Limb (tissue), 2 donors: ENCODE data around the gene MSL2.
"Not testable (repeated sequence)": the region's sequence is repeated elsewhere in the genome, so short reads cannot be mapped to it uniquely, and the experiment has no call there.

Source experiments
- DNase-seq, 2 donors: peaks; one replicate each; pipeline ENCODE4 v3.0.0-alpha.2; 2016; ENCODE audit errors: extremely low spot score in 2 of 2

MSL2 gene

DNA sequence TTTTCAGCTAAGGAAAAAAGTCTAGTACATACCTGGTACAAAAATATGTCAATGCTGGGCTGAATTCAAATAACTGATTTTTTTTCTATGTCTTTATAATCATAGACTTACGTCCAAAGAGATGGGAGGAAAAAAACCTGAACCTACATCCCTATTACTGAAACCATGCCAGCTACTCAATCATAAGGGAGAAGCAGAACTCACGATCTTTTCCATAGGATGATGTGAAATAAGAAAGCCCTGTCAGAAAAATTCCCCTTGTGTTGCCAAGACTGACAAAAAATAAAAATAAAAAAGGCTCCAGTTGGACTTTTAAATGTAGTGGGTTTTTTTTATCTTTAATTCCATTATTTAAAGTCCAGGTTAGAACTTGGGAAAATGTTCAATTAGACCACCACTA, 3.3 kb downstream of the MSL2 start:
- DNase-seq: no peak

DNA sequence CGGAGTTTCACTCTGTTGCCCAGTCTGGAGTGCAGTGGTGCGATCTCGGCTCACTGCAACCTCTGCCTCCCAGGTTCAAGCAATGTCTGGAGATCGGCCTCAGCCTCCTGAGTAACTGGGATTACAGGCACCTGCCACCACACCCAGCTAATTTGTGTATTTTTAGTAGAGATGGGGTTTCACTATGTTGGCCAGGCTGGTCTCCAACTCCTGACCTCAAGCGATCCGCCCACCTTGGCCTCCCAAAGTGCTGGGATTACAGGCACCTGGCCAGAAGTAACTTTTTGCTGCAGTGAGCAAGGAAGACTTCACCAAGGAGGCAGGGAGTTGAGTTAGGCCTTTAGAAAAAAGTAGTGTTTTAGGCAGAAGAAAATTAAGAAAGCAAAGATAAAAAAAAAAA, 3.9 kb downstream of the MSL2 start:
- DNase-seq: not testable (repeated sequence)

DNA sequence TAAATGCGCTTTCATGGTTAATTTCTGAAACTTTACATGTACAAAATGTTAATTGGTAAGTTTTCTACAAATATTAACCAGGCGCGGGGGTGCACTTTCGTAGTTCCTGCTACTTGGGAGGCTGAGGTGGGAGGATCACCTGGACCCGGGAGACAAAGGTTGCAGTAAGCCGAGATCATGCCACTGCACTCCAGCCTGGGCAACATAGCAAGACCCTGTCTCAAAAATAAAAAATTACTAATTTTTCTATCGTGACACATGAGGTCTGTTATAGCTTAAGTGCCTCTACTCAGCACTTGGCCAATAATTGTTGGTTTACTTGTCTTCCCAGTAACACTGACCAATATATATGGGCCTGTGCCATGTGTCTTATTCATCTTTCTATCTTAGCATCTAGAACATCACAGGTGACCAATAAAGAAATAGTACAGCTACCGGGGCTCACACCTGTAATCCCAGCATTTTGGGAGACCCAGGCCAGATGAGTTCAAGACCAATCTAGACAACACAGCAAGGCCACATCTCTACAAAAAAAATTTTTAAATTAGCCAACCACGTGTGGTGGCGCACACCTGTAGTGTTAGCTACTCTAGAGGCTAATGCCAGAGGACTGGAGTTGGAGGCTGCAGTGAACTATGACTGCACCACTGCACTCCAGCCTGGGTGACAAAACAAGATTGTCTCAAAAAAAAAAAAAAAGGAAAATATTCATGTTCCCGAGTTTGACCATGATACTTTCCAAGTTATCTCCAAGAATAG, 6.1 kb downstream of the MSL2 start:
- no peak for DNase-seq

DNA sequence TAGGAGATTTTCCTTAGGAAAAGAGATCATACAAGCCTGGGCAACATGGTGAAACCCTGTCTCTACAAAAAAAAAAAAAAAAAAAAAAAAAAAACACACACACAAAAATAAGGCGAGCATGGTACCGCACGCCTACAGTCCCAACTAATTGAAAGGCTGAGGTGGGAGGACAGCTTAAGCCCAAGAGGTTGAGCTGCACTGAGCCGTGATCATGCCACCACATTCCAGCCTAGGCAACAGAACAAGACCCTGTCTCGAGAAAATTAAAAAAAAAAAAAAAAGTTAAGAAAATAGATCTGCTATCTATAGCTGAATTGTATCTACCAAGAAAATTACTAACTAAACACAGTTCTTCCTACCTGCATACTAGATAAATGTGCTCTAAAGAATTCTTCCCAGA, 7.1 kb downstream of the MSL2 start:
- DNase-seq: no peak

DNA sequence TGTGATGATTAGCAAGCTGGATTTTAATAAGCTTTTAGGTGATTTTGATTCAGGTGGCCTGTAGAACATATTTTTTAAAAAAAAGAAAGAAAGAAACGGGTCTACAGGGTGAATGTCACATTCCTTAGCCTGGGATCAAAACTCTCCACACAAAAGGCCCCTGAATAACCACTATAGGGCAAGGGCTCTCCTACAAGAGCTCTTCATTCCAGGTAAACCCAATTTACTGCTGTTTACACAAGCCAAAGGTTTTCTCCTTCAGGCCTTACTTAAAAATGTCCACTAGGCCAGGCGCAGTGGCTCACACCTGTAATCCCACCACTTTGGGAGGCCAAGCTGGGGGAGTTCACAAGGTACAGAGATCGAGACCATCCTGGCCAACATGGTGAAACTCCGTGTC, 8.3 kb downstream of the MSL2 start:
- DNase-seq: no peak

DNA sequence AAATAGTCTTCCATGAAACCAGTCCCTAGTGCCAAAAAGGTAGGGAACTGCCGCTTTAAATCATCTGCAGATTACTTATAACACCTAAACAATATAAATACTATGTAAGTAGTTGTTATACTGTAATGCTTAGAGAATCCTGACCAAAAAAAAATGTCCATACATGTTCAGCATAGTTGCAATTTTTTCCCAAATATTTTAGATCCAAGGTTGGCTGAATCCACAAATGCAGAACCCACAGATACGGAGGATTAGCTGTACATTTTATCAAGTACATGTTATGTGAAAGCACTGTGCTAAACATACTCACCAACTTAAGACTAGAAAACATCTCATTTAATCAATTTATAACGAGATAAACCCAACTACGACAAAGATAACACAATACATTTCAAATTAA, 9.3 kb downstream of the MSL2 start:
- no peak for DNase-seq

DNA sequence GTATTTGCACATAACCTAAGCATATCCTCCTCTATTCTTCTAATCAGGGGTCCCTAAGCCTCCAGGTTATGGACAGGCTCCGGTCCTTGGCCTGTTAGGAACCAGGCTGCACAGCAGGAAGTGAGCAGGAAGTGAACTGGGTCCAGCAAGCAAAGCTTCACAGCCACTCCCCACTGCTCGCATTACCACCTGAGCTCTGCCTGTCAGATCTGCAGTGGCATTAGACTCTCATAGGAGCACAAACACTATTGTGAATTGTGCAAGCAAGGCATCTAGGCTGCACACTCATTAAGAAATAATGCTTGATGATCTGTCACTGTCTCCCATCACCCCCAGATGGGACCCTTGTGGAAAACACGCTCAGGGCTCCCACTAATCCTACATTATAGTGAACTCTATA, 9.8 kb downstream of the MSL2 start:
- DNase-seq: no peak

DNA sequence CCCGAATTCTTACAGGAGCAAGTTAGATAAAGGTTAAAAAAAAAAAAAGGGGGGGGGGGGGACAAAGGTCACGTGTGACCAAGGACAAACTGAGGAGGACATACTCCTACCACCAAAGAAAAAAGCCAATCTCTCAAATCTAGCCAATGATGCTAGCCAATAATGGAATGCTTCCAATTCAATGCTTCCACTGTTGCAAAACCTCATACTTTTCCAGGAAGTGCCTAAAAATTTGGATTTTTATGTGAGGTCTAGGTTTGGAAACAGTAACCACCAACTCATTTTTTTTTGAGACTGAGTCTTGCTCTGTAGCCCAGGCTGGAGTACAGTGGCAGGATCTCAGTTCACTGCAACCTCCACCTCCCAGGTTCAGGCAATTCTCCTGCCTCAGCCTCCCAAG, 11.4 kb downstream of the MSL2 start:
- no peak for DNase-seq

DNA sequence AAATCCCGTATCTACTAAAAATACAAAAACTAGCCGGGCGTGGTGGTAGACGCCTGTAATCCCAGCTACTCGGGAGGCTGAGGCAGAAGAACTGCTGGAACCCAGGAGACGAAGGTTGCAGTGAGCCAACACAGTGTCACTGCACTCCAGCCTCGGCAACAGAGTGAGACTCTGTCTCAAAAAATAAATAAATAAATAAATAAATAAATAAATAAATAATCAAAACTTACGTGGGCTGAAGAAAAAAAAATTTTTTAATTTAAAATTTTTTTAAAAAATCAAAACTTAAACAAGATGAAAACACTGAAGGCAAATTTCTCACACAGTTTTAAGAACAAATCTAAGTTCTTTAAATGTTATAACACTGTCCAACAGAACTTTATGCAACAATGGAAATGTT, 14.4 kb downstream of the MSL2 start:
- DNase-seq: no peak

DNA sequence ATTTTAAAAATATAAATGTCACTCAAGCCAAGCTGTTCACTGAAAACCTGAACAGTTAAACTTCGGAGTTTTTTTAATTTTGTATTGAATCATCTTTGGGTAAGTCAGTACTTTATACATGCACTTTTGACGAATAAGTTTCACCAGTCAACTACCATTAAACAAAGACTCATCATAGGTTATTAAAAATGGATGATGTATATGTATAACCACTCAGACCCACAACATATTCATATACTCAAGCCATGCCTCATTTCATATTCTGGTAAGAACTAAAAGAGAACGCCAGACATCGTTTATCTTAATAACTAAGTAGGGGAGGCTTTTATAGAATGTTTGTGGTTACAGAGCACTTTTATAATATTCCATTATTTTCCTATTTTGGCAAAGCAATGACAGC, 18.3 kb downstream of the MSL2 start:
- DNase-seq: no peak

DNA sequence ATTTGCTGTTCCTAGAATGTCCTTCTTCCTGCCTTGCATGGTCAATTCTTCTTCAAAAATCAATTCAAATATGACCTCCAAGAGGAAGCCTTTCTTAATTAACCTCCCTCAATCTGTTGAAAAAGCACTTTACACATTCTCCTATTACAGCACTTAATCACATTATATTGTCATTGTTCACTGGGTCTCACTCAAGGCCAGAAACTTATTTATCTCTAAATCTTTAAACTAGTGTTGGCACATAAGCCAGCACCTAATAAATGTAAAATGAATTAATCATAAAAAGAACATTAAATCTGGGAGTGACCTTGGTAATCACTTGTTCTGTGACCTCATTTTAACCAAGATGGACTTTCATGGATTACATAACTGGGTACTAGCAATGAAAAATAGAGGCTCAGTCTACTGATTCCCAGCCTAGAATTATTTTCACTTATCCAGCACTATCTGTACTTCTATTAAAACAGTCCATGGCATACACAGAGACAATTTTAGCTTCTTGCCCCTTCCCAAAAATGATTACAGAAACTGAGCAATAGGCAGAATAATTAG, 22.1 kb downstream of the MSL2 start:
- DNase-seq: no peak

DNA sequence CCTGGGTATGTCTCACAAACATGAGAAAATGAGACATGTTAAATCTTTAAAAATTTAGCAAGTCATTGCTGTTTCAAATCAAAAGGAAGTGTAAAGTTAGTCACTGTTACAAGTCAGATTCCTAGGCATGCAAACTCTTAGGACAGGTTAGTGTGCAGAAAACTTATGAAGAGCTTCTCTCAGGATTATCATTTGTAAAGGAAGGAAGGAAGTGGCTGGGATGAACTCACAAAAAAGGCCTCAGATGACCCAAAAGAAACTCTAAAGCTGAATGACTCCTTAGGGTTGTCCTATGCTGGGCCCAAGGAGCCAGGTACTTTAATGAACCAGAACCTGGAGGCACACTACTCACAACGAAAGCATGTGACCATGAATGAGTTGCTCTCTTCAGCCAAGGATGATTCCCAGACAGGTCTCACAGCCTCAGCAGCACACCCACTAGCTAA, 25.0 kb downstream of the MSL2 start:
- no peak for DNase-seq

DNA sequence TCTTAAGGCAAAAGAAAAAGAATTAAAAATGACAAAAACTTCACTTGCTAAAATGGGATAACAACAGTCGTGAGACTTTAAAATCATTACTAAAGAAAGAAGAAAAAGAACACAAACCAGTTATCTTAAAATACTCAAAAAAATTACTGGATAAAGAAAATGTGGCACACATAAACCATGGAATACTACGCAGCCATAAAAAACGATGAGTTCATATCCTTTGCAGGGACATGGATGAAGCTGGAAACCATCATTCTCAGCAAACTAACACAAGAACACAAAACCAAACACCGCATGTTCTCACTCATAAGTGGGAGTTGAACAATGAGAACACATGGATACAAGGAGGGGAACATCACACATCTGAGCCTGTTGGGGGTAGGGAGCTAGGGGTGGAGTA, 27.9 kb downstream of the MSL2 start:
- not testable (repeated sequence) for DNase-seq

DNA sequence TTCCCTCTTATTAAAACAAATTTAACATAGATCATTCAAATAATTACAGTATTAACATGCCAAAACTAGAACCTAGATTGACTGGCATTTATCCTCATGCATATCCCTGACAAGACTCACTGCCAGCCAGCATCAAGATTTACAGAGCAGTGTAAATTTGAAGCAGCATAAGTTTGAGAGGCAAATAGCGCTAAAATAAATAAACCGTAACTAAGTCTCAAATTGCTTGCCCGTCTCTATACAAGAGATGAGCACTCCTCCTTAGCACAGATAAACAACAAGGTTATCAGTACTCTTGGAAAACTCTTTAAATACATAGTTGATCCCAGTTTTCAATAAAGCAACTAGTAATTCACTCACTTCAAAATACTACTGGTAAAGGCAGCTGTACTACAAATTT, 29.6 kb downstream of the MSL2 start:
- DNase-seq: no peak

DNA sequence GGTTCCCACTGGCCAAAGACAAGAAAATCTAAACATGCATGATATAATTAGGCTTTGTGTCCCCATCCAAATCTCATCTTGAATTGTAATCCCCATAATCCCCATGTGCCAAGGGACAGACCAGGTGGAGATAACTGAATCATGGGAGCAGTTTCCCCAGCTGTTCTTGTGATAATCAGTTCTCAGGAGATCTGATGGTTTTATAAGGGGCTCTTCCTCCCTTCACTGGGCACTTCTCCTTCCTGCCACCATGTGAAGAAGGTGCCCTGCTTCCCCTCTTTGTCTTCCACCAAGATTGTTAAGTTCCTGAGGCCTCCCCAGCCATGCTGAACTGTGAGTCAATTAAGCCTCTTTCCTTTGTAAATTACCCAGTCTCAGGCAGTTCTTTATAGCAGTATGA, 32.5 kb downstream of the MSL2 start:
- DNase-seq: not testable (repeated sequence)

DNA sequence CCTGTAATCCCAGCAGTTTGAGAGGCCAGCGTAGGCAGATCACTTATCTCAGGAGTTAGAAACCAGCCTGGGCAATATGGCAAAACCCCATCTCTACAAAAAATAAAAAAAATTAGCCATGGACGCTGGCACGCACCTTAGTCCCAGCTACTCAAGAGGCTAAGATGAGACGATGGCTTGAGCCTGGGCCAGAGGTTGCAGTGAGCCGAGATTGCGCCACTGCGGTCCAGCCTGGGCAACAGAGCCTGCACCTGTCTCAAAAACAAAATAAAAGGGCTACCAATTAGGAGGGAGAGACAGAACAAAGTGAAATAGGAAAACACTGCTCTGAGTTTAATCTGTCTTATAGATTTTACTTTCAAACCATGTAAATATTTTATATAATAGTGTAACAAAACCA, 33.8 kb downstream of the MSL2 start:
- no peak for DNase-seq

DNA sequence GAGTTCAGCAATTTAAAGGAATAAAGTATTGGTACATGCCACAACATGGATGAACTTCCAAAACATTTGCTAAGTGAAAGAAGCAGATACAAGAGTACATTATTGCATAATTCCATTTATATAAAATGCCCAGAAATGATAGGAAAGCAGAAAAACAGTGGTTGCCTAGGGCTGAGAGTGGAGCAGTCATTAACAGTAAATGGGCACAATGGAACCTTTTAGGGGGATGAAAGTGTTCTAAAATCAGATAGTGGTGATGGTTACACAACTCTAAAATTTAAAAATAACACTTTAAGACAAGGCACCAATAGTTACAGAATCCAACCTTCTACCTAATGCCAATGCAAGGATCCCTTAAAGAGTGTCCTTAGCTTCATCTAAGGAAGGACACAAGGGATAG, 34.6 kb downstream of the MSL2 start:
- no peak for DNase-seq

DNA sequence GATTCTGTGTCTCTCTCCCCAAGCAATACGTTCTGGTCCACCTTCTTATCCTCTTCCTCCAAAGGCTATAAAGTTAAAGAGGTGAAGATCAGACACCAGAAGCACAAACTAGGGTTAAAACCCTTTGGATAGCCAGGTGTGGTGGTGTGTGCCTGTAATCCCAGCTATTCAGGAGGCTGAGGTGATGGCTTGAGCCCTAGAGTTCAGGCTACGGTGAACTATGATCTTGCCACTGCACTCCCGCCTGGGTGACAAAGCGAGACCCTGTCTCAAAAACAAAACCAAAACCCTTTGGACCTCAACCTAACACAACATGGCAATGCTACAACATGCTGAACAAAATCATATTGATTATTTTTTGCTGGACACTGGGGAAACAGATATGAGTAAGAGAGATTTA, 43.2 kb downstream of the MSL2 start:
- DNase-seq: no peak

DNA sequence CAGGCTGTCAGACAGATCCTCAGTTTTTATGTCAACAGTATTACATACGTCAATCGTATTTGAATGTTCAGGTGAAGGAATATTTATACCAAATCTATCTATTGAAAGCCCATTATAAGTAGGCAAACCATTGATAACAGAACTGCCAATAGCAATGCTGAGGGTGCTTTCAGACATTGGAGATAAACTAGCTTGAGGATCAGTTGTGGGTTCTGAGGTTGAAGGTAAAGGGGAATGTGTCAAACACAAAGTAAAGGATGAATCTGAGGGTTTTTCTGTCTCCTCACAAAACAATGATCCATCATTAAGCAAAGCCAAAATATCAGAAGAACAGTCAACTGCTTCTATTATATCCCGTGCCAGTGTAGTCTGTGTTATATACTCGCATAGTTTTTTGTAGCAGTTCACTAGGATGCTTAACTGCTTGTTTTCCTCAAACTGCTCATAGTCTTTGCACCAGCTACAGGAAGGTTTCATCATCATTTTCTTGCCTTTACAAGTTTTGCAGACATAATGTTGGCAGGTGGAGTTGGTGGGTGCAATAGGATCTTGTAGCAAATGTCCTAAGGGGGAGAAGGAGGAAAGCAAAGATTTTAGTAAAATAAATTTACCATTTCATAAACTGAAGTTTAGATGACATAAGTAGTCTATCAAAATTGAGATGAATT, 43.8 kb downstream of the MSL2 start:
- no peak for DNase-seq

DNA sequence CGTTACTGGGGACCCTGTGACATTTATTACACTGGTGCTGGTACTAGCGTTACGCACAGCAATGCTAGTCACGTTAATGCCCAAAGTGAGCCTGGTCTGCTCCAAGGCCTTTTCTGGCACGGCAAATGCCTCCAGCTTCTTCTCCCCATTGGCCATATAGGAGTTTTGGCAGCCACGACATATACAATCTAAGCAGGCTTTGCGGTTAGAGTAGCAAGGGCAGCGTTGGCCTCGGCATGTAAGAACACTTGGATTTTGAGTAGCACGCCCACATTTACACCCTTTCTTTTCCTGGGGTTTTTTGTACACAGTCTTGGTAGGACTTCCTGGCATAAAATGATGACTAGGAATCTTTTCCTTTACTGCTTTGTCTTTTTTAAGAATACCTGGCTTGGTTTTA, 44.9 kb downstream of the MSL2 start:
- no peak for DNase-seq

DNA sequence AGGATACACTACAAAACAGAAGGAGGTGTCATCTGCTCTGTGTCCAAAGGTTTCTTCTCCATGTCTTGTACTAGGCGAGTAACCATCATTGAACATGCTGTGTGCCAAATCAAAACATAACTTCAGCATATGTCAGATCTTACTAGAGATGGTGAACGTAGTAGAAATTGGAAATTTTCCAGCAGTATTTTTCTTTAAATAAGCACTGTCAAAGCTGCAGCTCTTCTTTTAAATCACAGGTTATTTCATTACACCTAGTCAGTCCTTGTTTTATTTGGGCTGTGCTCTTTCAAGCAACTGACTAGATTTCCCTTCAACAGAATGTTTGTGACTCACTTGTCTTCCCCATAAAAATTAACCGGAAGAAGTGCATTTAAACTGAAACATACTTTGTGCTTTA, 46.5 kb downstream of the MSL2 start:
- DNase-seq: no peak

DNA sequence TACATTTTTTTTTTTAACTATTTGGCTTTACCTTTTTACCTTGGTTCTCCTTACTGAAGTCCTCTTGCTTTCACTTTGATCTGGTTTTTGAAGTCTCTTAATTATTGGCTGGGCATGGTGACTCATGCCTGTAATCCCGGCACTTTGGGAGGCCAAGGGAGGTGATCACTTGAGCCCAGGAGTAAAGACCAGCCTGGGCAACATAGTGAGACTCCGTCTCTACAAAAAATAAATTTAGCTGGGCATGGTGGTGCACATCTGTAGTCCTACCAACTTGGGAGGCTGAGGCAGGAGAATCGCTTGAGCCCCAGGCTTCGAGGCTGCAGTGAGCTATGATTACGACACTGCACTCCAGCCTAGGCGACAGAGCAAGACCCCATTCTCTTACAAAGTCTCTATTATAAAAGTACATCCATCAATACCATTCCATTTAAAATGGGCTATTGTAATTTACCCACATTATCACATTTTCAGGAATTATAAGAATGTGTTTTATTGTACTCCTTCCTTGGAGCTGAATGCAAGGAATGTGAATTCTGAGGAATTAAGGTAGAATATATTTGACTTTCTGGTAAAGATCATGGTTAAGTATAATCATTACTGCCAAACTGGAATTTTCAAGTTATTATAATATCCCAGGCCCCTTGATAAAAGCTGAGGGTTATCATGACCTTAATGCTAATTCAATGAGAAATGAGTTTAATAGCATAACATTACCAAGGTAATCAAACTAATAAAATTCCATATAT, 49.0 kb downstream of the MSL2 start:
- DNase-seq: no peak
